Activated CD8-positive, alpha-beta memory T cell treated with anti-CD3 and anti-CD28 coated beads, Interleukin-2, amount 10 ng/mL, durations not matched to agents 7 days and 5 days (primary cell): Measurements from ENCODE around the gene NR2C1. TPM values are rescaled to one million over a fixed set of nuclear protein-coding genes. Genes with fewer than 3 reads are reported as not detected.

Source experiments
- total RNA-seq, 2 experiments: library from RNA; stranded (reverse); gene quantifications; one replicate each; pipeline ENCODE4 v1.2.3, GENCODE V29; 2021

Gene NR2C1
- total RNA-seq, 2 experiments from 2014 or later: 35.5 to 40.9 TPM

Other genes with a start within 250 kb of the NR2C1 start
- gene NDUFA12, start 69.9 kb downstream of the NR2C1 start, total RNA-seq: 100 to 1,000 TPM; 143 to 148 TPM
- under 1 TPM; 0.56 to 0.91 TPM for gene FGD6, start 143.8 kb upstream of the NR2C1 start, total RNA-seq
- 10 to 100 TPM; 36.9 to 52.3 TPM for gene VEZT, start 144.2 kb upstream of the NR2C1 start, total RNA-seq